Transverse colon (tissue), 3 donors: ENCODE measurements around the gene DDX10.

Source experiments
- POLR2A ChIP-seq: fragments of 450-650 bp; IDR thresholded peaks from one replicate; pipeline ENCODE4 v1.6.1; 2016; ENCODE audit warnings: antibody characterized with exemption, mild to moderate bottlenecking, moderate library complexity
- TF ChIP-seq, protein P1 (sequence below), 5 experiments: fragments of 200-600 bp in 3 of 5; fragments of 450-650 bp in 2 of 5; sonication (generic) in 3 of 5; IDR thresholded peaks; 1 replicate in 2 of 5; 2 replicates in 3 of 5; pipeline ENCODE4 v1.5.1; 2016 to 2017; ENCODE audit warnings: antibody characterized with exemption in 5 of 5, inconsistent platforms in 3 of 5, mild to moderate bottlenecking in 2 of 5, moderate library complexity in 1 of 5

DNA sequence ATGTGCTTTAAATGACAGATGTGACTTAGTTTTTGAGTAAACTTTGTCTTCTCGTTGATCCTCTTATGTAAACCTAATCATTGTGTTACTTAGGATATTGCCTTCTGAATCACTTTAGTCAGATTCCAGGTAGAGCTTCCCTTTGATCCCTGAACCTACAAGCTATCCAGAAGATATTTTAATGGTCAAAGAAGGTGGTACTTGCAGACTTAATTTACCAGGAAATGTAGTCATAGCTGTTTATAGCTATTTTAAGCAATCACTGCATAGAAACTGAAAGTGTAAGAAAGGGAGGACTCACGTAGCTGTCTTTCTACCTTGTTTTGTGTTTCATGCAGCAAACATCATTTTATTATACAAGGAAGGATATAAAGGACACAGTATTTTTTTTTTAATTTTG, 189.5 kb downstream of the DDX10 start:
- no peak for TF ChIP-seq POLR2A
- TF ChIP-seq, protein P1, sequence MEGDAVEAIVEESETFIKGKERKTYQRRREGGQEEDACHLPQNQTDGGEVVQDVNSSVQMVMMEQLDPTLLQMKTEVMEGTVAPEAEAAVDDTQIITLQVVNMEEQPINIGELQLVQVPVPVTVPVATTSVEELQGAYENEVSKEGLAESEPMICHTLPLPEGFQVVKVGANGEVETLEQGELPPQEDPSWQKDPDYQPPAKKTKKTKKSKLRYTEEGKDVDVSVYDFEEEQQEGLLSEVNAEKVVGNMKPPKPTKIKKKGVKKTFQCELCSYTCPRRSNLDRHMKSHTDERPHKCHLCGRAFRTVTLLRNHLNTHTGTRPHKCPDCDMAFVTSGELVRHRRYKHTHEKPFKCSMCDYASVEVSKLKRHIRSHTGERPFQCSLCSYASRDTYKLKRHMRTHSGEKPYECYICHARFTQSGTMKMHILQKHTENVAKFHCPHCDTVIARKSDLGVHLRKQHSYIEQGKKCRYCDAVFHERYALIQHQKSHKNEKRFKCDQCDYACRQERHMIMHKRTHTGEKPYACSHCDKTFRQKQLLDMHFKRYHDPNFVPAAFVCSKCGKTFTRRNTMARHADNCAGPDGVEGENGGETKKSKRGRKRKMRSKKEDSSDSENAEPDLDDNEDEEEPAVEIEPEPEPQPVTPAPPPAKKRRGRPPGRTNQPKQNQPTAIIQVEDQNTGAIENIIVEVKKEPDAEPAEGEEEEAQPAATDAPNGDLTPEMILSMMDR (IDR thresholded peaks at IDR 0.05): no peak
